HEK293 (cell line): ENCODE data around the gene SLC6A3.

Experiments used
- PBX3 ChIP-seq: sonication (generic); formaldehyde crosslinking; IDR thresholded peaks from 2 replicates; pipeline ENCODE4 v1.8.1; 2022; ENCODE audit warnings: mild to moderate bottlenecking, moderate library complexity, missing genetic modification reagents
- TRIM28 ChIP-seq: IDR thresholded peaks from 2 replicates; pipeline ENCODE4 v1.6.1; 2011; ENCODE audit warnings: low read length, control low read depth, borderline replicate concordance
- TF ChIP-seq, protein P1 (sequence below): fragments of 450-650 bp; formaldehyde crosslinking; IDR thresholded peaks from 2 replicates; pipeline ENCODE4 v1.5.1; 2016; ENCODE audit warnings: missing biosample characterization, missing genetic modification characterization

GRCh38 chr5:1484730-1485578, 39.7 kb upstream of the SLC6A3 start:
- TF ChIP-seq TRIM28 = no peak
- no peak for TF ChIP-seq PBX3 (CRISPR knock-in tag)
- TF ChIP-seq, protein P1, sequence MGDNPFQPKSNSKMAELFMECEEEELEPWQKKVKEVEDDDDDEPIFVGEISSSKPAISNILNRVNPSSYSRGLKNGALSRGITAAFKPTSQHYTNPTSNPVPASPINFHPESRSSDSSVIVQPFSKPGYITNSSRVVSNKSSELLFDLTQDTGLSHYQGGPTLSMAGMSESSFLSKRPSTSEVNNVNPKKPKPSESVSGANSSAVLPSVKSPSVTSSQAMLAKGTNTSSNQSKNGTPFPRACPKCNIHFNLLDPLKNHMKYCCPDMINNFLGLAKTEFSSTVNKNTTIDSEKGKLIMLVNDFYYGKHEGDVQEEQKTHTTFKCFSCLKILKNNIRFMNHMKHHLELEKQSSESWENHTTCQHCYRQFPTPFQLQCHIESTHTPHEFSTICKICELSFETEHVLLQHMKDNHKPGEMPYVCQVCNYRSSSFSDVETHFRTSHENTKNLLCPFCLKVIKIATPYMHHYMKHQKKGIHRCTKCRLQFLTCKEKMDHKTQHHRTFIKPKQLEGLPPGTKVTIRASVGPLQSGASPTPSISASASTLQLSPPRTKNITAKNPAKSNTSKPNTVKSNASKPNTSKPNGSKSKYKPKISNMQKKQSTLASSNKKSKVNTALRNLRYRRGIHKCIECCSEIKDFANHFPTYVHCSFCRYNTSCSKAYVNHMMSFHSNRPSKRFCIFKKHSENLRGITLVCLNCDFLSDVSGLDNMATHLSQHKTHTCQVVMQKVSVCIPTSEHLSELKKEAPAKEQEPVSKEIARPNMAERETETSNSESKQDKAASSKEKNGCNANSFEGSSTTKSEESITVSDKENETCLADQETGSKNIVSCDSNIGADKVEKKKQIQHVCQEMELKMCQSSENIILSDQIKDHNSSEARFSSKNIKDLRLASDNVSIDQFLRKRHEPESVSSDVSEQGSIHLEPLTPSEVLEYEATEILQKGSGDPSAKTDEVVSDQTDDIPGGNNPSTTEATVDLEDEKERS (tag by site-specific recombination) = no peak
